NCI-H1048 (cell line): Measurements from ENCODE around the gene RTL3.
"Not testable (repeated sequence)": the region's sequence is repeated elsewhere in the genome, so short reads cannot be mapped to it uniquely, and the experiment has no call there.

Source experiments
- DNase-seq: peaks from one replicate; lab custom pipeline; 2025; lab: John Stamatoyannopoulos, UW

RTL3 gene, protein sequence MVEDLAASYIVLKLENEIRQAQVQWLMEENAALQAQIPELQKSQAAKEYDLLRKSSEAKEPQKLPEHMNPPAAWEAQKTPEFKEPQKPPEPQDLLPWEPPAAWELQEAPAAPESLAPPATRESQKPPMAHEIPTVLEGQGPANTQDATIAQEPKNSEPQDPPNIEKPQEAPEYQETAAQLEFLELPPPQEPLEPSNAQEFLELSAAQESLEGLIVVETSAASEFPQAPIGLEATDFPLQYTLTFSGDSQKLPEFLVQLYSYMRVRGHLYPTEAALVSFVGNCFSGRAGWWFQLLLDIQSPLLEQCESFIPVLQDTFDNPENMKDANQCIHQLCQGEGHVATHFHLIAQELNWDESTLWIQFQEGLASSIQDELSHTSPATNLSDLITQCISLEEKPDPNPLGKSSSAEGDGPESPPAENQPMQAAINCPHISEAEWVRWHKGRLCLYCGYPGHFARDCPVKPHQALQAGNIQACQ

DNA sequence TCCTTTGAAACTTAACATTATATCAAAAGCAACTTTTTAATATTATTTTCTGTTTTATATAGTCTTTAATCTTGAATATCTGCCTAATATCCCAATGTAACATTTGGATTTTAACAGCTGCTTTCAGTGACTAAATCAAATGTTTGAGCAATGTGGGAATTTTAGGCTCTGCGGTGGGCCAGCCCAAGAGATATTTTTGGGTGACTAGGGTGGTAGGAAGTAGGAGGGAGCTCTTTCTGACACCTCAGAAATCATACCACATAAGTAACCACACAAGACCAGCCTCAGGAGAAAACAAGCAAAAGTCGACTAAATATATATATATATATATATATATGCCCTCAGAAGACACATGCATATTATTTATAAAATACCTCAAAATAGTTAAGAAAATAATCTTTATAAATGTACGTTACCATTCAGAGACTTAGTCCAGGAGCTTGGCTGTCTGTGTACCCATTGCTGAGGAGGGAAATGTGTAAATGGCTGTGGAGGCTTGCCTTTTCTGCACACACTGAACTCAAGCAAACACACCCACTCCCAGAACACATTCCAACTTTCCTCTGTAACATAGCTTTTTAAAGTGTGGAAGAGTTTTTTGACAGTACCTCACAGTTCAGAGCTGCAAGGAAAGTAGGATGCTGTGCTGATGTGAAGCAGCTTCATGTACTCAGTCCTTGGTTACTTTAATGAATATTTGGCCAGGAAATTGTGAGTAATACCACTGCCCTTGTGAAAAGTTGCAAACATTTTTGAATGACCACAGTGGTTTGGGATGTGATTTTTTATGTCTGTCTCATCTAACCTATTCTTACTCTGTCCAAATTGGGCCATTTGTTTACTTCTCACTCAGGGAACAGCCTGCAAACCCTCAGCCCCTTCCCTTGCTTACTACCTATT, at the start of gene RTL3:
TSS of gene RTL3 (minus strand) at position 484 of the 900 bp plus-strand sequence. CDS start 908 bp downstream, outside the sequence.
- DNase-seq, result no peak

DNA sequence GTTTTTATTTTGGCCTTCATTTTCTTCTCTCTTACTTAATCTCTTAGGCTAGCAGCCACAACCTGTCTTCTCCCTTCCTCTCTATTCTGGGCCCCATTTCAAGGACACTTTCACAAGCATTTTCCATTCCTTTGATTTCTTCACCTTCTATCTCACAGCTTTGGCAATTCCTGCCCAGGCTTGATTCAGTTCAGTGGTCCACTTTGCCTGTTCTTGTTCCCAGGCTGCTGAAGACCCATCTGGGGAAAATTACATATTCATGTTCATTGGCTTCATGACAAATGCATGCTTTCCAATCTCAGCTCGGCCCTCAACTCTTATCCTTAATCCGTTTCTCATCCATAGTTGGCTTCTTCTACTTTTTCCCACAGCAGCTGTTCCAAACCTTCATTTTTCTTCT, 49.7 kb upstream of the RTL3 start:
- no peak for DNase-seq

DNA sequence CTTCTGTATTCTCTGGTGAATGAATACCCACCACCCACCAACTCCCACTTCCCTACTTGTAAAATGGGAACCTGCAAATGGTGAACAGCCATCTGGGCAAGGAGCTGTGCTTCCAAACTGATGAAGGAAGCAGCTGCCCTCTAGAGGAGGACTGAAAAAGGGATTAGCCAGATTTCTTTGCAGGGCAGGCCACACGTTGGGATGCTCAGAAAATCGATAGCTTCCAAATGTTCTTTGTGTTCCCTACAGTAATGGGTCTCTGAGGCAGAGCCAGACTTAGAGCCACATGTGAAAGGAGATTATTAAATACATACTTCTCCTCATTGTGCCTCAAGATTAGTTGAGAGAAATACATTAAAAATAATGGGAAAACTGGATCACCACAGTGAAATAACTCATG, 49.1 kb upstream of the RTL3 start:
- DNase-seq, result no peak

DNA sequence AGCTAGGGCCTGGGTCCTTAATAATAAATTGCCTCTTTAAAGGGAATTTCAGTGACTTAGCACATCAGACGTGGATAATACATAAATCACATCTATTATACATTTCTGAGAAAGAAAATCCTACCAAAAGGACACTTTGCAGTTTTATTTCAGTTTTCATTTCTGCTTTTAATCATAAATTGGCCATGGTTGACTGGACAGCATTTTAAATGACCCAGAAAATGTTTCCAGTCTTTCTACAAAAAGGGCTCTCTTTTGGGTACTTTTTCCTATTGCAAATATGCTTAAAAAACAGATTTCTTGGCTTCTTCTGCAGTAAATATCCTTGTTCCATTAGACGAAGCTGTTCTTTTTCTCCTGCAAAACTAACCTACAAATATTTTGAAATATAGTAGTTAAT, 46.9 kb upstream of the RTL3 start:
- no peak for DNase-seq

DNA sequence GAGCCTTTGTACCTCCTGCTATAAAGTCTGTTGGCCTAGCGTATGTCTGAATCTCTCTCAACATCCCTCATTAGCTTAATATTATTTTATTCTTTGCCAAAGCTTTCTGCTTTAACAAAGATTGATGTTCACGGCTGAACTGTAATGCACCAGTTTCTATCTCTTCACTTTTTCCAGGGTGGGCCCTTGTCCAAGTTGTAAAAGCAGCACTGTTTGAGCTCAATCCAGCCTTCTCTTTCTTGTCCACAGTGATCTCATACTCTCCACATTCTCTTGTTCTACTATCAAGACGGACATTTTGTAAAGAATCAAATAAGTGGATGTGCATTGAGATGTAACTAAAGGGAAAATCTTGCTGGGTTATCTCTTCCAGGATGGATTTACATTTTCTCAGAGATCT, 34.4 kb upstream of the RTL3 start:
- DNase-seq, result no peak

DNA sequence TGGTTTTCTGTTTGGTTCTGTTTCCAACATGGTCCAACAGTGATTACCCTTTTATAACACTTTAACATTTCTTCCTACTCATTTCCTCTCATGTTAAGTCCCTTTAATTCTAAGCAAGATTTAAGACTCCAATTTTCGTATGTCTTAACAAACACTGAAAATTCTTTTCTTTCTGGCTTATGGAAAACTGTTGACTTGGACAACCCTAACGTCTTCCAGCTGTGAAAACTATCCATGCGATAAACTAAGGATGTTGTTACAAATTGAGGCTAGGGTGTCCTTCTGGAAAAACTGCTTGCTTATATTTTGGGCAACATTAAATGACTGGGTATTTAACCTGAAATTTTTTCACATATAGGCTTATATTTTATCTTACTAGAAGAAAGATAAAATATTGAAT, 33.9 kb upstream of the RTL3 start:
- DNase-seq, result no peak

DNA sequence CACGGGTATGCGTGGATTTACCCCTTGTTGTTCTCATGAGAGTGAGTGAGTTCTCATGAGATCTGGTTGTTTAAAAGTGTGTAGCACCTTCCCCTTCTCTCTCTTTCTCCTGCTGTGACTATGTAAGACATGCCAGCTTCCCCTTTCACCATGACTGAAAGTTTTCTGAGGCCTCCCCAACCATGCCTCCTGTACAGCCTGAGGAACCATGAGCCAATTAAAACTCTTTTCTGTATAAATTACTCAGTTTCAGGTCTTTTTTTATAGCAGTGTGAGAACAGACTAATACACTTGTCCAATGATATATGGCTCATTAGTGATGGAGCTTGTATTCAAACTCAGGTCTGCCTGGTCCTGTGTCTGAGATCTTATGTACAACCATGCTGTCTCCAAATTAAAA, 28.5 kb upstream of the RTL3 start:
- DNase-seq, result no peak

DNA sequence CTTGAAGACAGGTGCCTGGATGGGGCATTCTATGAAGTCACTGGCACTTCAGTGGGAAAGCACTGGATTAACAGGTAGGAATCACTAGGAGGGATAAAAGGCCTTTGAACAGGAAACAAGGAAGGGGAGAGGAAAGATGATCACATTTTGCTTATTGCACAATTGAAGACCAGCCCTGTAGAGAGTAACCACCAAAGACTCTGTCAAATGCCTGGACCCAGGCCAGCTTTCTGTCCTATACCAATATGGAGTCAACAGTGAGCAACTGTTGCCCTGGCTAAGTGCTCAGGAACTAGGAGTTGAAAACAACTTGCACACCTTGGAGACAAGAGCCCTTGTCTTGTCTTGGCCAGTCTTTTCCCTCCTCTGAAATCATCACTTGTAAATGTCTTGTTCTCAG, 14.1 kb upstream of the RTL3 start:
- no peak for DNase-seq

DNA sequence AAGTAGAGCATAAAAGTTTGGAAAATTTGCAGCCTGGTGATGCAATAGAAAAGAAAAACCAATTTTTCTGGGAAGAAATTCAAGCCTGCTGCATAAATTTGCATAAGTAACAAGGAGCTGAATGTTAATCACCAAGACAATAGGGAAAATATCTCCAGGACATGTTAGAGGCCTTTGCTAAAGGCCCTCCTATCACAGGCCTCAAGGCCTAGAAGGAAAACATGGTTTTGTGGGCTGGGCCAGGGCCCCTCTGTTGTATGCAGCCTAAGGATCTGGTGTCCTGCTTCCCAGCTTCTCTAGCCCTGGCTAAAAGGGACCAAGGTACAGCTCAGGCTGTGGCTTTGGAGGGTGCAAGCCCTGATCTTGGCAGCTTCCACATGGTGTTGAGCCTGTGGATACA, 6.2 kb upstream of the RTL3 start:
- no peak for DNase-seq

DNA sequence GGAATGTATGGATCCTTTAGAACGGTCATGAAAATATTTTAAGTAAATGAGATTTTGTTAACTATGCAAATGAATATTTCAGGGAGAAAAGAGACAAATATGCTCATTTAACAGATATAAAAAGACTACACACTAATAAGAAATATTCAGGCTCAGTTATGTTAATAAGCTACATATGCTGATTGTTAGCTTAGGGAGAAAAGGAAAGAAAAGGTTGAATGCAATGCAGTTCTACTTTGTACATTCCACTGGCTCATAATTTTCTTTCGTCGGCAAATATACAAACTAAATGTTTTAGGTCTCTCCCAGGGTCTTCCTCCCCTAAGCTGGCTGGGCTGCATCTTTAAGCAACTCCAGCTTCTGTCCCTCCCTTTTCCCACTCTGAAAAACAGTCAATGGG, 2.7 kb upstream of the RTL3 start:
- no peak for DNase-seq

DNA sequence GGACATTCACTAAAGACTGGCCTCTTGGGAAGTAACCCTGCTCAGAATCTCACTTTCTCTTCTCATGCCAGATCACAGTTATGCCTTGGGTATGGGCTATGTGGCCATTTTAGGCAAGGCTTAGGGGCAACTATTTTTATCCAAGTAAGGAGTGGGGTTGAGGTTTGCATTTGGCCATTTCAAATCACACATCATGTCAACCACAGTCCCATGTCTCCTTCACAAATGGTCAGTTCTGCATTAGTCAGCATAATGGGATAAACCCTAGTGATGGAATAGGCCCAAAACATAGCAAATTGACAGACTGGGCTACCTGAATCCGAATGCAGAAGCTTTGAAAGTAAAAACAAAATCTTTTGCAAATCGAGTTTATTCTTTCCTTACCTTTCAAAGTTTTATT, 827 bp upstream of the RTL3 start:
- DNase-seq, result no peak

DNA sequence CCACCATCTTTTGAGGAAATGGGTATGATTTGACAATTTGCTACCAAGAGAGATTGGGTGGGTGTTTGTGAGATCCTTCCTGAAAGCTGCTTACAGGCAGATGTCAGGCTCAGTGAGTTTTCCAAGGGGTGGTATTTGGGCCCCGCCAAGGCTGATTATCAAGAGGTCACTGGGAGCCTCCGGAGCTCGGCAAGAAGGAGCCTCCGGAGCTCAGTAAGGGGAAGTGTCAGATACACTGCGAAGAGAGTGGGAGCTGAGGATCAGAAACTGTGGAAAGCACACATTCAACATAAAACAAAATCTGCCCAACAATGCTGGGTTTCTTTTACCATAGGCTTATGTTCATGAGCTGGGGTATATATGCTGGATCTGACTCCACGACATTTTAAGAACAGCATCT, 714 bp downstream of the RTL3 start:
- DNase-seq, result no peak

DNA sequence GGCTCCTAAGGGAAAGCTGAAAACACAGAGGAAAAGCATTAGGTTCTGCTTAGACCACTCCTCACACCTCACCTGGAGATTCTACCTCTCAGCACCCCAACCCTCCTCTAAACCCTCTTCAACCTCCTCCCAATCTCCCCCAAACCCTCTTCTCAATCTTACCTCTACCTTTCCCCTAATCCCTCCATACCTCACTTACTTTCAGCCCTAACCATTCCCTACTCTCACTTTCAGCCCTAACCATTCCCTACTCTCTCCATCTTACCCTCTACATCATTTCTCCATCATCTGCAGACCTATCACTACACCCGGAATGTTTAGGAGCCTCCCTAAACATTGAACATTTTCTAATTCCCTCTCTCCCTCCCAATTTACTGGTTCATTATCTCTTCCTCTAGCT, 3.5 kb downstream of the RTL3 start:
- no peak for DNase-seq

DNA sequence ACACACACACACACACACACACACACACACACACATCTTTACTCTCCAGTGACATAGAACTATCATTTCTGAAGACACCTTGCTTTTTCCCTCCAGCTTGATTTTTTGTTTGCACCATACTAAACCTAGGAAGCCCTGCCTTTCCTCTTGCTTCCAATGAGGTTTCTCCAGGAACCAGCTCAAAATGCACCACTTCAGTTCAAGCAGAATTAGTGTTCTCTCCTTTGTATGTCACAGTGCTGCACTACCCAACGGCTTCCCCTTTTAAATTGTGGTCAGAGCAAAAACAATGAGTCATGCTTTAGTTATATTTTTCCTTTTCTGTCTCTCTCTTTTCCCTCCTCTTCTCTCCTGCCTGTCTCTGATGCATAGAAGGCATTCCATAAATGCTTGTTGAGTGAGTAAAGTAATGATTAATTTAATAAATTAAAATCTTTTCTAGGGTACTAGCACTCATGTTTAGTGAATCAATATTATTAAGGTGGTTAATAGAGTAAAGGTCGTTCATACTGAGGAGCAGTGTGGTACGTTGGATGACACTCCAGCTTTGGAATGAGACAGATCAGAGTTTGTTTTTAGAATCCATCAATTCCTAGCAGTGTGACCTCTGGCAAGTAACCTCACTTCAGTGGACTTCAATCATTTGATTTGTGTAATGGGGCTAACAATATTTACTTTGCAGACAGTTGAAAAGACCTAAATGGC, 5.9 kb downstream of the RTL3 start:
- DNase-seq, result no peak

DNA sequence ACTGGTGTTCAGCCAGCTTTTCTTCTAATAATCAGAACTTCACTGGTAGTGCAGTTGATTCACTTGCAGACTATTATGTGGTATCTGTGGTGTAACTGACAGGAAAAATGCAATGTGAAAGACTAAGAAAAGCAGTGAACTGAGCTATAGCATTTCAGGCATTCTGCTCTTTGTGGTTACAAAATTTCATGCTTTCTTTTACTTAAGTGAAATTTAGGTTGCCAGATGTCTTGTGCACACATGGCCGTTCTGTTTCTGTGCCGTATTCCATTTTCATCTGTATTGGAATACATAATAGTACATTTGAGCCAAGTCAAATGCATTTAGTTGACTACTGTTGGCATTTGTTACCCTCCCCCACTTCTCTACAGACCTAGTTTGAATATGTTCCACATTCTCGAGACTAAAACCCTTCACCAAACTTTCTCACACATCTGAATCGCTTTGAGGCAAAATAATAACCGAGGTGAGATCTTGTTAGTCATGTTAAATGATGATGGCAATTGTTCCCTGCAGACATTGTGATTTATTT, 8.2 kb downstream of the RTL3 start:
- no peak for DNase-seq

DNA sequence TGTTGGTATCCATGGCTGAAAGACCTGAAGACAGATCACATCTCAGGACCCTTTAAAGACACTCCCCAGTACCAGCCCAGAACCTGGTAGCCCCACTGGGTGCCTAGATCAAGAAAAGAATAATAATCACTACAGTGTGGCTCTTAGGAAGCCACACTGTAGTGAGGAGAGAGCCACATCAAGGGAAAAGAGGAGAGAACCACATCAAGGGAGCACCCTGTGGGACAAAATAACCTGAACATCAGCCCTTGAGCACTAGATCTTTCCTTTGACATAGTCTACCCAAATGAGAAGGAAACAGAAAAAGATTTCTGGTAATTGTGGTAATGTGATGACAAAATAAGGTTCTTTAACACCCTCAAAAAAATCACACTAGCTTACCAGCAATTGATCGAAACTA, 15.3 kb downstream of the RTL3 start:
- DNase-seq, result no peak

DNA sequence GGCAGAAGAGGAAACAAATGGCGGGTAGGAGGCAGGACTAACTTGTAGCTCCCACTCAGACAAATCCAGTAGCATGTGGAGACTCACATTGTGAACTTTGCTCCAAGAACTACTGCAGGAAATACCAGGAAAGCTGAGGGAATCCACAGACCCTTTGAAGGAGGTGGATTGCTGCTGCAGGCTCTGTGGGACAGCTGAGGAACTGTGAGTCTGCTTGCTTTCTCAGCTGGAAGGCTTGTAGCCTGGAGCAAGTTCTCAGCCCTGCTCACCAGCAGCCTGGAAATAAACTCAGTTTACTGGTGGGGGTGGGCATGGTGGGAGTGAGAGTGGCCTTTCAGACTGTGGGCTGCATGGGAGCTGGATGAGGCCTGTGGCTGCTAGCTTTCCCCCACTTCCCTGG, 16.0 kb downstream of the RTL3 start:
- no peak for DNase-seq

DNA sequence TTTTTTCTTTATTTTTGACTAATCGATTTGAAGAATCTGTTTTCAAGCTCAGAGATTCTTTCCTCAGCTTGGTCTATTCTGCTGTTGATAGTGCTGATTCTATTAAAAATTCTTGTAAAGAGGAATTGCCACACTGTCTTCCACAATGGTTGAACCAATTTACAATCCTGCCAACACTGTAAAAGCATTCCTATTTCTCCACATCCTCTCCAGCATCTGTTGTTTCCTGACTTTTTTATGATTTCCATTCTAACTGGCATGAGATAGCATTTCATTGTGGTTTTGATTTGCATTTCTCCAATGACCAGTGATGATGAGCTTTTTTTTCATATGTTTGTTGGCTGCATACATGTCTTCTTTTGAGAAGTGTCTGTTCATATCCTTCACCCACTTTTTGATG, 23.0 kb downstream of the RTL3 start:
- DNase-seq, result not testable (repeated sequence)

DNA sequence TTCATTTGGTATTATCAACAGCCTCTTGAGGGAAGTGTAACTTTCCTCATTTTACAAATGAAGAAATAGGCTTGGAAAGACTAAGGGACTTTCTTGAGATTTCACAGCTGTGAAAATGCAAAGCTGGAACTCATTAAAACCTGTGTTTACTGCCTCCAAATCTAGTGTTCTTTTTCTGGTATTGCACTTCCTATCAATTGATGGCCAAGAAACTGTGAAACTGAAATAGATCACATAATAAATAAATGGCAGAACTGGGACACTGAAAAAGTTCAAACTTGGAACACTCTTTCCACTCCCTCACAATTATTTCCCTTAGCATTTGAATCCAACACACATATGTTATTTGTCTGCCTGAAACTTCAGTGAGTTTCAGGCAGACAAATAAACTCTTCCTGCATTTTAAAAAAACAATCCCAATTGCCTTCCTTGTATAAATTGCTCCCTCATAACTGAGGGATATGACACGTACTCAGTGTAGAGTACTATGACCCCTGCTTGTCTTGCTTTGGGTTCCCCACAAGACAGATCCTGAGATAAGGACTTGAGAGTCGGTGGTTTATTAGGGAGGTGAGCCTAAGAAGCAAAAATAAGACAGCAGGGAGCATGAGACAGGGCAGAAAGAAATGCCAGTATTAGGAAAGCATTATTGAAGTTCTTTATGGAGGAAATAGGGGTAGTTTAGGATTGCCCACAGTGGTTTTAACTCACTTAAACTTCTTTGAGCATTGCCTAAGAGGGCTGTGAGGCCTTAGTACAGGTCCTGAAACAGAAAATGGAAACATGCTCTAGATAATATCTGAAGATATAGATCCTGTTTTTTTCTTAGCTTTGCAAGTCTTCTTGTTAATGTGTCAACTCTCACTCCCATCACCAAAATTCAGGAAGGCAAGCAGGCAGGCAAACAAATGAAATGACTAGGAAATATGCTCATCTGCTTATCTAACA, 33.9 kb downstream of the RTL3 start:
- DNase-seq, result no peak

DNA sequence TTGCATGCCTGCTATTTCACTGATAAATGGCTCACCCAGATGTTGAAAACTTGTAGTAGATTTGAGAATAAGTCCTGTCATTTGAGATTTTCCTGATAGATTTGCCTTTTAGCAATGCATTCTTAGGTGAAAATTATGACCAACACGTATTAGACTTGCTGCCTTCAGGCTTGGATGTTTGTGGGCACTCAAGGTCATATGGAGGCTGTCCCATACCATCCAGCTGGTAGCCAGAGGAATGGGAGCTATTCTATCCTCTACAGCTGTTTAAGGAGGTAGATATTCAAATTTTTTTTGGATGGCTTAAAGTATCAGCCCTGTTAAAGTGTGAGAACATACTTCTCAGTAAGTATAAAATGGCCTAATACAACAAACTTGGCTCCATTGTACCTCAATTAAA, 34.7 kb downstream of the RTL3 start:
- no peak for DNase-seq

DNA sequence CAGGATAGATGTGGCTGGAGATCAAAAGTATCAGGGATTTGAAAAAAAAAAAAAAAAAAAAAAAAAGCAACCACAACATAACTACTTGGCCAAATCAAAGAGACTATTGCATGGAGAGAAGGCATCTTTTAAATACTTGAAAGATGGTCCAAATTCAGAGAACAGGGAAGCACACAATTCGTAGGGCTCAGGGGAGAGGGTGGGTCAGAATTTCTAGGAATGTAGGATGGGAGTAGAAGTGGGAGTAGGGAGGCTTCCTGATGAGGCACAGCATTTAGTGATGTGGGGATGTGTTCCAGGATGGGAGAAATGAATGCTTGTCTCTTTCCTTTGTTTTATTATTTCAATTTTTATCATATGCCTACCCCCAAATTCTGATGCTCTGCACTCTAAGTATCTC, 36.3 kb downstream of the RTL3 start:
- DNase-seq, result no peak
